Measurements from ENCODE around the gene ACADSB.

Gene ACADSB

GRCh38 chr10:123103944-123104343, 95.1 kb downstream of the ACADSB start:
- no peak for DNase-seq
